OCI-LY7 (cell line): ENCODE results near the gene PADI3.

Experiments
- EZH2phosphoT487 ChIP-seq: fragments of 200-600 bp; sonication (generic); IDR thresholded peaks from 2 replicates; pipeline ENCODE4 v1.6.1; 2018; ENCODE audit warnings: low read depth, borderline replicate concordance, mild to moderate bottlenecking, mixed run types, antibody characterized with exemption, low read length, moderate library complexity, mixed read lengths
- TF ChIP-seq, protein P1 (sequence below): fragments of 200-600 bp; sonication (generic); conservative IDR thresholded peaks from 2 replicates; pipeline ENCODE4 v1.5.1; 2014; ENCODE audit warnings: mild to moderate bottlenecking, antibody characterized with exemption, low read length, moderate library complexity, mixed read lengths

- TF ChIP-seq, protein P1, sequence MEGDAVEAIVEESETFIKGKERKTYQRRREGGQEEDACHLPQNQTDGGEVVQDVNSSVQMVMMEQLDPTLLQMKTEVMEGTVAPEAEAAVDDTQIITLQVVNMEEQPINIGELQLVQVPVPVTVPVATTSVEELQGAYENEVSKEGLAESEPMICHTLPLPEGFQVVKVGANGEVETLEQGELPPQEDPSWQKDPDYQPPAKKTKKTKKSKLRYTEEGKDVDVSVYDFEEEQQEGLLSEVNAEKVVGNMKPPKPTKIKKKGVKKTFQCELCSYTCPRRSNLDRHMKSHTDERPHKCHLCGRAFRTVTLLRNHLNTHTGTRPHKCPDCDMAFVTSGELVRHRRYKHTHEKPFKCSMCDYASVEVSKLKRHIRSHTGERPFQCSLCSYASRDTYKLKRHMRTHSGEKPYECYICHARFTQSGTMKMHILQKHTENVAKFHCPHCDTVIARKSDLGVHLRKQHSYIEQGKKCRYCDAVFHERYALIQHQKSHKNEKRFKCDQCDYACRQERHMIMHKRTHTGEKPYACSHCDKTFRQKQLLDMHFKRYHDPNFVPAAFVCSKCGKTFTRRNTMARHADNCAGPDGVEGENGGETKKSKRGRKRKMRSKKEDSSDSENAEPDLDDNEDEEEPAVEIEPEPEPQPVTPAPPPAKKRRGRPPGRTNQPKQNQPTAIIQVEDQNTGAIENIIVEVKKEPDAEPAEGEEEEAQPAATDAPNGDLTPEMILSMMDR = no peak
- TF ChIP-seq EZH2phosphoT487 = no peak
Measured at GRCh38 chr1:17230671-17231310, 18.1 kb upstream of the PADI3 start.
